GM19239 (cell line): ENCODE measurements around the gene B3GNT3.
"Not testable (repeated sequence)": the region's sequence is repeated elsewhere in the genome, so short reads cannot be mapped to it uniquely, and the experiment has no call there.

Source experiments
- DNase-seq: peaks from one replicate; pipeline ENCODE4 v3.0.0; 2011; ENCODE audit warnings: low spot score; ENCODE audit not compliant: insufficient read length
- FAIRE-seq: peaks from 2 replicates; lab custom pipeline; 2011; peaks lifted over from hg19 to GRCh38; lab: Jason Lieb, UNC

The B3GNT3 gene

DNA sequence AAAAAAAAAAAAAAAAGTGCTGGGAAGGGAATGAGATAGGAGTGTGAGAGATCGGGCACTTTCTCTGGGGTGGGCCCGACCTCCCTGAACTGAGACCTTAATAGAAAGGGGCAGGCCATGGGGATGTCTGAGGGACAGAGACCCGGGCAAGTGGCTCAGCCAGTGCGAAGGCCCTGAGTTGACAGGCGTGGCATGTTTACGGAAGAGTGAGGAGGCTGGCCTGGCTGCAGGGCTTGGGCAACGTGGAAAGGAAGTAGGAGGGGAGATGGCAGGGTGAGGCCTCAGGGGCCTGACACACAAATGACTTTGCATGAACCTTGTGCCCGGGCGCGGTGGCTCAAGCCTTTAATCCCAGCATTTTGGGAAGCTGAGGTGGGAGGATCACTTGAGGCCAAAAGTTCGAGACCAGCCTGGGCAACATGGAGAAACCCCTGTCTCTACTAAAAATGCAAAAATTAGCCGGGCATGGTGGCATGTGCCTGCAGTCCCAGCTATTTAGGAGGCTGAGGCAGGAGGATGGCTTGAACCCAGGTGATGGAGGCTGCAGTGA, 29.8 kb upstream of the B3GNT3 start:
- DNase-seq, result no peak
- no peak for FAIRE-seq

DNA sequence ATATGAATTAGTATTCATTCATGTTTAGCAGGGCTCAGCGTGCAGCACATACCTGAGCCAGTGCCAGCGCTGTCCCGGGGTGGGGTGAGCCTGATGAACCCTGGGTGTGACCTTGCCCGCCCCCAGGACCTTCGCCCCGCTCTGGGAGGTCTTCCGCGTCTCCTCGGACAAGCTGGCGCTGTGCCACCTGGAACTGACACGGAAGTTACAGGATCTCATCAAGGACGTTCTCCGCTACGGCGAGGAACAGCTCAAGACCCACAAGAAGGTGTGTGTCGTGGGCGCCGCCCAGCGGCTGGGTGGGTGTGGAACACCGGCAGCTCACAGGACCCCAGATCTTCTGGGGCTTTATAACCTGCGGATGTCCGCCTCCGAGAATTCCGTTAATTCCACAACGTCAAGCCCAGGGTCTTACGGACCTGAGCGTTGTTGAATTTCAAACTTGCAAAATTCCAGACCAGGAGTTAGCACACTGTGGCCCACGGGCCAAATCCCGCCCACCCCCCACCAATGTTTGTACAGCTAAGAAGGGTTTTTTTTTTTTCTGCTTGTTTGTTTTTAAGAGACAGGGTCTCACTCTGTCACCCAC, 28.3 kb upstream of the B3GNT3 start:
- peak; percentile 89 for FAIRE-seq
- no peak for DNase-seq

DNA sequence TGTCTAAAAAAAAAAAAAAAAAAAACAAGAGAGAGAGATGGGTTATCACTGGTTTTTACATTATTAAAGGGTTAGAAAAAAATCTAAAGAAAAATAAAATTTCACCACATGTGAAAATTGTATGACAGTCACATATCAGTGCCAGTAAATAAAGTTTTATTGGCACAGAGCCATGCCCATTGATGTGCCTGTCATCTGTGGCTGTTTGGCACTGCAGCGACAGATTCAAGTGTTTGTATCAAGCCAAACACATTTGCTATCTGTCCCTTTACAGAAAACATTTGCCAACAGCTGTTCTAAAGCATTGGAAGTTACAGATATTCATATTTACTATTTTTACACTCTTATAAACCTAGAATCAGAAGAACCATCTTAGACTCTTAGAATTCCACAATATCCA, 27.4 kb upstream of the B3GNT3 start:
- no peak for DNase-seq
- no peak for FAIRE-seq

DNA sequence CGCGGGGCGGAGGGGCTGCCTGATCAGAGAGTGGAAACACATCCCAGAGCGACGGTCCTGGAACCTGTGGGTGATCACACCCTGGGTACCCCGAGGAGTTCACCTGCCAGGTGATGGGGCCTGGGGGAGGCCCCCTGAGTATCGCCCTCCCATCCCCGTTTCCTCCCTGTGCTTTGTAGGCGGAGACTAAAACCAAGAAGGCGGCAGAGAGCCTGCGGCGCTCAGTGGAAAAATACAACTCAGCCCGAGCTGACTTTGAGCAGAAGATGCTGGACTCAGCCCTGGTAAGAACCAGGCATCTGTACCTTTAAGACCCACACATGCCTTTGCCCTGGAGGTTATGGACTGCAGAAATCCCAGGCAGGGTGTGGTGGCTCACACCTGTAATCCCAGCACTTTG, 24.3 kb upstream of the B3GNT3 start:
- no peak for DNase-seq
- no peak for FAIRE-seq

DNA sequence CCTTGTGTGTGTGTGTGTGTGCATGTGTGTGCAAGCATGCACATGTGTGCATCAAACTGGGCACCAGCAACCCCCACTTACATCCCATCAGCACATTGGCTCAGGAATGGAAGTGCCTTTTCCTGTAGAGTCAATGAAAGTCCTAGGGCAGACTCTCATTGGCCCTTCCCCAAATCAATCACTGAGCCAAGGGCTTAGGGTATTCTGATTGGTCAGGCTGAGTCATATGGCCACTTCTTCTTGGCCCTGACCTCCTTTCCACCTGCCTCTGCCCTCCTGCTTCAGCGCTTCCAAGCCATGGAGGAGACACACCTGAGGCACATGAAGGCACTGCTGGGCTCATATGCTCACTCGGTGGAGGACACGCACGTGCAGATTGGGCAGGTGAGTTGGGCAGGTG, 22.8 kb upstream of the B3GNT3 start:
- FAIRE-seq, result no peak
- DNase-seq, result no peak

DNA sequence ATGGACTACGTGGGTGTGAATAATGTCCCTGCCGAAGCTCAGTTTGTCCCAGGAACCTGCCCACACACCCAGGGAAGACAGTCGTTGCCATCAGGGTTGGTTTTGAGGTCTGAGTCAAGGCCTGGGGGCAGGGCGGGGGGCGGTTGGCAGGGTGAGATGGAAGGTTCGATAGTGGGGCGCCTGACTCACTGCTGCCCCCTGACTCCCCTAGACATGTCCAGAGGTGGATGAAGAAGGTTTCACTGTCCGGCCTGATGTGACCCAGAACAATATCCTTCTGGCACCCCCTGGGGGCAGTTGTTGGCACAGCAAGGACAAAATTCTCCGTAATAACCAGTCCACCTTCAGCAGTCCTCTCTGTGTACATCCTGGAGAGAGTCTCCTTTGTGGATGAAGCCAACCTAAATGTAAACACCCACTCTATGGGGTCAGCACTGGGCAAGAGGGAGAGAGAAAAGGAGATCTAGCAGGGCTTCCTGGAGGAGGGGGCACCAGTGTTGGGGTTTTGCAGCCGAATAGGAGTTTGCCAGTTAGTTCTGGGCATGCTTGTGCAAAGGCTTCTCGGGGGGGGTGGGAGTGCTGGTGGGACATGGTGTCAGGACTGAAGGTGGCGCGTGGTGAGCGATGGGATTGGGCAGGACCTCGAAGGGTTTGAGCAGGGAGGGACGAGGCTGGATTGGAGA, 19.6 kb upstream of the B3GNT3 start:
- DNase-seq (no peak), FAIRE-seq (peak; percentile 39)

DNA sequence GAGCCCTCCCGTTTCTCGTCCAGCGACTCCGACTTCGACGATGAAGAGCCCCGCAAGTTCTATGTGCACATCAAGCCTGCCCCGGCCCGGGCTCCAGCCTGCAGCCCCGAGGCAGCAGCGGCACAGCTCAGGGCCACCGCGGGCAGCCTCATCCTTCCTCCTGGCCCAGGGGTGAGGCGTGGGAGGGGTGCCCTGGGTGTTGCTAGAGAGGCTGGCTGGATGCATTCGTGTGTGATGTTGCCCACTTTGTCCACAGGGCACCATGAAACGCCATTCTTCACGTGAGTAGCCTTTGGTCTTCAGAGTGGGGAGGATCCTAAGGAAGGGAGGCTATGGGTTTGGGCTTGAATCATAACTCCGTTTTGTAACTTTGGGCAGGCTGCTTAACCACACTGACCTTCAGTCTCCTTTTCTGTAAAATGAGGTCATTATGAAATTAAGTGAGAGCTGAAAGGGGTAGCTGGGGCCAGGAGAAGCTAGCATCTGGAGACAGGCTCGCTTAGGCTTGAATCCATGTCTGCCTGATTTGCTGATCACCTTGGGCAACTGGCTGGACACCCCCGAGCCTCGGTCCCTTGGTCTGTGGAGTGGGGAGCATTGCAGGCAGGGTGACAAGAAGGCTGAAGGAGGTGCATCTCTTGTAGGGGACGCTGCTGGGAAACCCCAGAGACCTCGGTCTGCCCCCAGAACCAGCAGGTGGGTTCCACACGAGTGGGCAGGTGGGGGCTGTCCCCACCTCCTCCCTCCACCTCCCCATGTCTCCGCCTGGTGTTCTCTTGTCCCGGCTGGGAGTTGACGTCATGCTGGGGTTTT, 18.7 kb upstream of the B3GNT3 start:
- FAIRE-seq, result peak; percentile 84
- DNase-seq, result peak; percentile 78

DNA sequence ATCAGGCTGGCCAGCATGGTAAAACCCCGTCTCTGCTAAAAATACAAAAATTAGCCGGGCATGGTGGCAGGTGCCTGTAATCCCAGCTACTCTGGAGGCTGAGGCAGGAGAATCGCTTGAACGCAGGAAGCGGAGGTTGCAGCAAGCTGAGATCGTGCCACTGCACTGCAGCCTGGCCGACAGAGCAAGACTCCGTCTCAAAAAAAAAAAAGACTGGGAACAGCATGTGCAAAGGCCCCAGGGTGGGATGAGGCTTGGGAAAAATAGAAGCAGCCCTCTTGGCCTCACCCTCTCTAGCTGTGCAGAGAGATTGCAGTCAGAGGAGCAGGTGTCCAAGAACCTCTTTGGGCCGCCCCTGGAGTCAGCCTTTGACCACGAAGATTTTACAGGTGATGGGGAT, 17.1 kb upstream of the B3GNT3 start:
- not testable (repeated sequence) for FAIRE-seq

DNA sequence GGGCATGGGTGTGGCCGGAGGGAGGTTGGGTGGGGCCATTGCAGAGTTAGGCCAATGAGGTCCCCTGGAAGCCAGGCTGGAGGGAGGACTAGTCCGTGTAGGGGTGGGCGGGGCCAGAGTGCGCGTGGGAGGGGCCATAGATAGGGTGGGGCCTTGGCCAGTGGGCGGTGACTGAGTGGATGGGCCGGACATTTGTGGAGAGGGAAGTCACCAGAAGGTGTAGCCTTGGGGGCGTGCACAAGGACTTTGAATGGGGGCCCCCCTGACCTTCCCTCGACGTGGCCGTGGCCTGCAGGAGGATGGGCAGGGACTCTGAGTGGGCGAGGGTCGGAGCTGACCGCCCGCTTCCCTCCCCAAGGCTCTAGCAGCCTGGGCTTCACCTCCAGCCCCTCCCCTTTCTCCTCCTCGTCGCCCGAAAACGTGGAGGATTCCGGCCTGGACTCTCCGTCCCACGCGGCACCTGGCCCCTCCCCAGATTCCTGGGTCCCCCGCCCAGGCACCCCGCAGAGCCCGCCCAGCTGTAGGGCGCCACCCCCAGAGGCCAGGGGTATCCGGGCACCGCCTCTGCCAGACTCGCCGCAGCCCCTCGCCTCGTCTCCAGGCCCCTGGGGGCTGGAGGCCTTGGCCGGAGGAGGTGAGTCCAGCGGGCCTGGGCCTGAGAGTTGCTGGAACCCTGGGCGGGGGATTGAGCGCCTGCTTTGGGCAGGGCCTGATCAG, 16.5 kb upstream of the B3GNT3 start:
- no peak for FAIRE-seq
- DNase-seq, result no peak

More for the DNA sequence above, 17.1 kb upstream of the B3GNT3 start:
- not testable (repeated sequence) for DNase-seq

- no peak for FAIRE-seq
- DNase-seq, result no peak
Measured at GRCh38 chr19:17778968-17779929, 15.7 kb upstream of the B3GNT3 start.

DNA sequence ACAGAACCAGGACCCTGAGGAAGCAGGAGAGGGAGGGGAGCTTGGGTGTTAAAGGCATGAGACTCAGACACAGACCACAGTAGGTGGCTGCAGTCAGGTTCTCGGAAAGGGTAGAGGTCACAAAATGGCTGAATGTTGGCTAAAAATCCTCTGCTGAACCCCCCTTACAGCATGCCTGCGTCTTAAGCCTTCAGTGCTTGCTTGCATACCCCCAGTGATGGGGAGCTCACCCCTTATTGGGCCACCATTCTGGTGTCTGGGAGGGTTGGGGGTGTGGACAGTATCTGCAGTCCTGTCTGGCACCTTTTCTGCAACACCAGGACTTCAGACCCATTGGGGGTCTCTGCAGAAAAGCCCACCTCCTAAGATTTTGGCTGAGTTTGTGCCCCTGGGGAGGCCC, 14.2 kb upstream of the B3GNT3 start:
- FAIRE-seq (no peak), DNase-seq (no peak)

DNA sequence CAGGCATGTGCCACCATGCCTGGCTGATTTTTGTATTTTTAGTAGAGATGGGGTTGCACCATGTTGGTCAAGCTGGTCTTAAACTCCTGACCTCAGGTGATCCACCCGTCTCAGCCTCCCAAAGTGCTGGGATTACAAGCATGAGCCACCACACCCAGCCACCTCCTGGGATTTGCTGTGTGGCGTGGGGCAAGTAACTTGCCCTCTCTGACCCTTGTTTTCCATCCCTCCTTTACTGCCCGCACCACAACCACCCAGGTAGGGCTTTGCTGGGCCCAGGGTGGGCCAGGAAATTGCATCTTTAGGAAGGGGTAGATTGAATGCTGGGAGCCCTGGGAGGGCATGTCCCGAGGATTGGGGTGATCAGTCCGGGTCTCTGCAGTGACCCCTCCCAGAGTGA, 11.2 kb upstream of the B3GNT3 start:
- DNase-seq, FAIRE-seq: not testable (repeated sequence)

- DNase-seq (peak; percentile 77), FAIRE-seq (peak; percentile 93)
Measured at GRCh38 chr19:17784201-17785008, 10.5 kb upstream of the B3GNT3 start.

DNA sequence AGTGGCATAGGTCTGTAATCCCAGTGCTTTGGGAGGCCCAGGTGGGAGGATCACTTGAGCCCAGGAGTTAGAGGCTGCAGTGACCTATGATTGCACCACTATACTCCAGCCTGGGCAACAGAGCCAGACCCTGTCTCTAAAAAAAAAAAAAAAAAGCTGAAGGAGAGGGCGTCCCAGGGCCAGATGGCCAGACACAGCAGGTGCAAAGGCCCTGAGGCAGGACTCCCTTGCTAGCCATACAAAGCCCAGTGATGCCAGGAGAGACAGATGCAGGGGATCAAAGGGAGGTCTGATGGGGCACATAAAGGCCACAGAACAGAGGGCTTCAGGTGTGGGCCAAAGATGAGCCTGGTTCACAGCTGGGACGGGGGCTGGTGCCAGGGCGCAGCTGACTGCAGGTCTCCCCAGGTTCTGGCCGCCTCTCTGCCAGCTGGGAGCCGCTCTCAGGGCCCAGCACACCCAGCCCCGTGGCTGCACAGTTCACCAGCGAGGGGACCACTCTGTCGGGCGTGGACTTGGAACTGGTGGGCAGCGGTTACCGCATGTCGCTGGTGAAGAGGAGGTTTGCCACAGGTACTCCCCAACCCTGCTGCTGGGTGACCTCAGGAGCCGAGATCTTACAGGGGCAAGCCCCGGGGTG, 7.5 kb upstream of the B3GNT3 start:
- DNase-seq (no peak), FAIRE-seq (no peak)

DNA sequence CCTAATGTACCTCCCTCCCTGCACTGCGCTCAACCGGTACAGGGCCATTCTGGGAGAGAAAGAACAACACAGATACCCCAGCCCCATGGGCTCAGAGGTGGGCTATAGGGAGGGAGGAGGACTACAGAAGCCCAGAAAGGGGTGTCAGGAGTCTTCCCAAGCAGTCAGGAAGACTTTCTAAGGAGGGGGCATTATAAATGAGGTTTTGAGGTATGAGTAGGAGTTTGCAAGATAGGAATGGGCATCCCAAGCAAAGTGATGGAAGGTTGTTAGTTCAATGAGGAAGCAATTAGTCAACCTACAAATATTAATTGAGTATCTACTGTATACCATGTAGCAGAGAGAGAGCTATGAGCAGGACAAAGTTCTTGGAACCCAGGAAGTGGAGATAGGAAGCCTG, 6.3 kb upstream of the B3GNT3 start:
- no peak for FAIRE-seq
- DNase-seq, result no peak

- no peak for DNase-seq
- no peak for FAIRE-seq
Measured at GRCh38 chr19:17790059-17790780, 4.7 kb upstream of the B3GNT3 start.

- FAIRE-seq (no peak), DNase-seq (no peak)
Measured at GRCh38 chr19:17794412-17794730, 567 bp upstream of the B3GNT3 start.

DNA sequence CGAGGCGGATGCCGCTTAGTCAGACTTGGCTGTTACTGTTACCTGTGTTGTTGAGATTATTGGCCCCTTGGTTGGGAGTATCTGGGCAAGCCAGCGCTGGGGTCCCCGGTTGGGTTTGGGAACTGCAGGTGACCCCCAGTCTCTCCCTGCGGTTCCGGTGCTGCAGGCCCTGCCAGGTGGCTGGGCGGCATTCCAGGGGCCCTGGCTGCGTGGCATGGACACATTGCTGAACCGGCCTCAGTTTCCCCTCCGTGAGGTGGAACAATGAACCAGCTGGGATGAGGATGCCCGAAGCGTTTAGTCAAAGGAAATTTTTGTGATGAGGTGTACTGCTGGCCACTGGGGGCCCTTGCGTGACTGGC, 538 bp downstream of the B3GNT3 start:
- DNase-seq (no peak), FAIRE-seq (no peak)
